H1 (cell line): ENCODE results near the gene C16orf95. TPM values are rescaled to one million over a fixed set of nuclear protein-coding genes. Genes with fewer than 3 reads are reported as not detected.

ENCODE experiments used
- CEBPB ChIP-seq: IDR thresholded peaks from 2 replicates; pipeline ENCODE4 v1.6.1; 2012; ENCODE audit warnings: low read depth, low read length
- CHD7 ChIP-seq: fragments of 300-600 bp; sonication (generic); IDR thresholded peaks from 2 replicates; pipeline ENCODE4 v1.7.1; 2012; ENCODE audit warnings: low read length, moderate library complexity, mild to moderate bottlenecking, inconsistent platforms; ENCODE audit not compliant: insufficient replicate concordance
- JUN ChIP-seq: IDR thresholded peaks from 2 replicates; pipeline ENCODE4 v1.6.1; 2011; ENCODE audit warnings: low read depth, mild to moderate bottlenecking, improper control_type of control experiment, low read length
- NRF1 ChIP-seq: IDR thresholded peaks from 2 replicates; pipeline ENCODE4 v1.6.1; 2011; ENCODE audit warnings: mild to moderate bottlenecking, low read depth, low read length, improper control_type of control experiment
- SUZ12 ChIP-seq: fragments of 200-600 bp; sonication (generic); IDR thresholded peaks from 2 replicates; pipeline ENCODE4 v1.6.1; 2012; ENCODE audit warnings: mild to moderate bottlenecking, inconsistent platforms, low read length, moderate library complexity, mixed read lengths
- polyA plus RNA-seq, 7 experiments: library from polyadenylated mRNA; depleted of rRNA in 3 of 7; stranded (reverse) in 5 of 7; unstranded in 2 of 7; fragments of >200 nt in 5 of 7; fragments of 200-250 nt in 2 of 7; gene quantifications; 1 replicate in 5 of 7; 2 replicates in 1 of 7; 4 replicates in 1 of 7; pipeline versions ENCODE4 v1.2.1 to v1.2.3, GENCODE V29; 2011 to 2013; ENCODE audit warnings: missing spikeins in 2 of 7, mixed read lengths in 2 of 7
- total RNA-seq: library from RNA; stranded (reverse); fragmentation: NEBNext Ultra II Directional; extraction: Animal tissue kit (Norgen Biotek cat#: 25700); gene quantifications from 2 replicates; pipeline ENCODE4 v1.2.1, GENCODE V29; 2021
- TF ChIP-seq, protein P1 (sequence below): IDR thresholded peaks from 2 replicates; pipeline ENCODE4 v1.6.1; 2011; ENCODE audit warnings: low read depth, mild to moderate bottlenecking, low read length; ENCODE audit not compliant: insufficient read depth

Gene C16orf95
- total and polyA plus RNA-seq, 2 of the 8 experiments (the other 6 are each of a cell fraction or from before 2014, with no cell fraction given), result 5.0 to 5.4 TPM

- no peak for TF ChIP-seq CHD7
- TF ChIP-seq, protein P1, sequence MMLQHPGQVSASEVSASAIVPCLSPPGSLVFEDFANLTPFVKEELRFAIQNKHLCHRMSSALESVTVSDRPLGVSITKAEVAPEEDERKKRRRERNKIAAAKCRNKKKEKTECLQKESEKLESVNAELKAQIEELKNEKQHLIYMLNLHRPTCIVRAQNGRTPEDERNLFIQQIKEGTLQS, result no peak
- no peak for TF ChIP-seq JUN
- TF ChIP-seq CEBPB, result no peak
- TF ChIP-seq NRF1, result no peak
- TF ChIP-seq SUZ12, result no peak
These were observed 10.8 kb upstream of the C16orf95 start (continued) for GRCh38 chr16:87327798-87328495.
